ENCODE data around the gene RDH13.
"Not testable (repeated sequence)": the region's sequence is repeated elsewhere in the genome, so short reads cannot be mapped to it uniquely, and the experiment has no call there.

Gene RDH13

GRCh38 chr19:55047951-55048350 lies 15.0 kb downstream of the RDH13 start:
- Mint-ChIP-seq H3K9me3 (no peaks in the 10 kb centered on the region), H3K27me3 (no peaks in the 10 kb centered on the region)

GRCh38 chr19:55046975-55047622 lies 15.8 kb downstream of the RDH13 start:
- Mint-ChIP-seq H3K36me3 (ENCODE audit: low read depth) (peaks cover 43% of the 10 kb centered on the region), H3K4me3 (no peak overlapping the region)

More at GRCh38 chr19:55047951-55048350, 15.0 kb downstream of the RDH13 start:
- H3K27ac Mint-ChIP-seq: no peak overlapping the region
- H3K4me3 Mint-ChIP-seq: no peak overlapping the region
- H3K36me3 Mint-ChIP-seq (ENCODE audit: low read depth): peaks cover 40% of the 10 kb centered on the region
- H3K4me1 Mint-ChIP-seq (ENCODE audit: low read depth): peaks cover 1% of the 10 kb centered on the region

GRCh38 chr19:55044771-55045716 lies 17.9 kb downstream of the RDH13 start:
- no peak overlapping the region for H3K27ac Mint-ChIP-seq
- H3K4me1 Mint-ChIP-seq (ENCODE audit: low read depth): peaks cover 20% of the 10 kb centered on the region

More at GRCh38 chr19:55046975-55047622, 15.8 kb downstream of the RDH13 start:
- Mint-ChIP-seq H3K27ac (no peak overlapping the region), H3K9me3 (no peaks in the 10 kb centered on the region), H3K4me1 (ENCODE audit: low read depth) (peaks cover 10% of the 10 kb centered on the region), H3K27me3 (no peaks in the 10 kb centered on the region)

GRCh38 chr19:55044286-55044685 lies 18.7 kb downstream of the RDH13 start:
- Mint-ChIP-seq H3K36me3 (ENCODE audit: low read depth) (peaks cover 38% of the 10 kb centered on the region), H3K27ac (no peak overlapping the region), H3K4me3 (no peak overlapping the region), H3K27me3 (no peaks in the 10 kb centered on the region), H3K9me3 (no peaks in the 10 kb centered on the region), H3K4me1 (ENCODE audit: low read depth) (peaks cover 20% of the 10 kb centered on the region)

More at GRCh38 chr19:55044771-55045716, 17.9 kb downstream of the RDH13 start:
- Mint-ChIP-seq H3K9me3 (no peaks in the 10 kb centered on the region), H3K36me3 (ENCODE audit: low read depth) (peaks cover 38% of the 10 kb centered on the region), H3K27me3 (no peaks in the 10 kb centered on the region), H3K4me3 (no peak overlapping the region)

GRCh38 chr19:55042688-55043087 lies 20.3 kb downstream of the RDH13 start:
- peak overlapping the region; percentile 85 for H3K27ac Mint-ChIP-seq

GRCh38 chr19:55042344-55042678 lies 20.6 kb downstream of the RDH13 start:
- H3K4me3 Mint-ChIP-seq: peak overlapping the region; percentile 69
- no peaks in the 10 kb centered on the region for H3K9me3 Mint-ChIP-seq
- H3K27me3 Mint-ChIP-seq: no peaks in the 10 kb centered on the region
- peaks cover 26% of the 10 kb centered on the region for H3K36me3 Mint-ChIP-seq (ENCODE audit: low read depth)
- H3K4me1 Mint-ChIP-seq (ENCODE audit: low read depth): peaks cover 20% of the 10 kb centered on the region
- H3K27ac Mint-ChIP-seq: peak overlapping the region; percentile 85

More at GRCh38 chr19:55042688-55043087, 20.3 kb downstream of the RDH13 start:
- no peaks in the 10 kb centered on the region for H3K9me3 Mint-ChIP-seq
- H3K36me3 Mint-ChIP-seq (ENCODE audit: low read depth): peaks cover 26% of the 10 kb centered on the region
- H3K27me3 Mint-ChIP-seq: no peaks in the 10 kb centered on the region
- peak overlapping the region; percentile 69 for H3K4me3 Mint-ChIP-seq
- H3K4me1 Mint-ChIP-seq (ENCODE audit: low read depth): peaks cover 20% of the 10 kb centered on the region

GRCh38 chr19:55041627-55042343 lies 21.2 kb downstream of the RDH13 start:
- peaks cover 20% of the 10 kb centered on the region for H3K4me1 Mint-ChIP-seq (ENCODE audit: low read depth)
- H3K27ac Mint-ChIP-seq: peak overlapping the region; percentile 85
- H3K27me3 Mint-ChIP-seq: no peaks in the 10 kb centered on the region
- peaks cover 26% of the 10 kb centered on the region for H3K36me3 Mint-ChIP-seq (ENCODE audit: low read depth)
- H3K4me3 Mint-ChIP-seq: peak overlapping the region; percentile 69
- no peaks in the 10 kb centered on the region for H3K9me3 Mint-ChIP-seq

GRCh38 chr19:55041244-55041626 lies 21.7 kb downstream of the RDH13 start:
- H3K27ac Mint-ChIP-seq: peak overlapping the region; percentile 85
- H3K36me3 Mint-ChIP-seq (ENCODE audit: low read depth): peaks cover 26% of the 10 kb centered on the region
- no peaks in the 10 kb centered on the region for H3K9me3 Mint-ChIP-seq
- no peak overlapping the region for H3K4me3 Mint-ChIP-seq
- peaks cover 20% of the 10 kb centered on the region for H3K4me1 Mint-ChIP-seq (ENCODE audit: low read depth)
- H3K27me3 Mint-ChIP-seq: no peaks in the 10 kb centered on the region

- H3K9me3 Mint-ChIP-seq, H3K27ac Mint-ChIP-seq, H3K4me3 Mint-ChIP-seq, H3K27me3 Mint-ChIP-seq: not testable (repeated sequence)
- Mint-ChIP-seq H3K4me1 (ENCODE audit: low read depth) (peaks cover 20% of the 10 kb centered on the region), H3K36me3 (ENCODE audit: low read depth) (peaks cover 26% of the 10 kb centered on the region)
These were observed 22.3 kb downstream of the RDH13 start for GRCh38 chr19:55040654-55041053.

GRCh38 chr19:55037603-55038002 lies 25.3 kb downstream of the RDH13 start:
- not testable (repeated sequence) for H3K4me3 Mint-ChIP-seq; H3K27me3 Mint-ChIP-seq; H3K27ac Mint-ChIP-seq; H3K9me3 Mint-ChIP-seq; H3K36me3 Mint-ChIP-seq (ENCODE audit: low read depth)
- peaks cover 15% of the 10 kb centered on the region for H3K4me1 Mint-ChIP-seq (ENCODE audit: low read depth)

GRCh38 chr19:55036058-55036457 lies 26.9 kb downstream of the RDH13 start:
- Mint-ChIP-seq H3K27ac (no peak overlapping the region), H3K36me3 (ENCODE audit: low read depth) (no peaks in the 10 kb centered on the region), H3K4me3 (no peak overlapping the region), H3K27me3 (no peaks in the 10 kb centered on the region), H3K9me3 (no peaks in the 10 kb centered on the region), H3K4me1 (ENCODE audit: low read depth) (peaks cover under 1% of the 10 kb centered on the region)

- H3K36me3 Mint-ChIP-seq (ENCODE audit: low read depth): no peaks in the 10 kb centered on the region
- no peak overlapping the region for H3K4me3 Mint-ChIP-seq
- H3K4me1 Mint-ChIP-seq (ENCODE audit: low read depth): no peaks in the 10 kb centered on the region
- no peaks in the 10 kb centered on the region for H3K27me3 Mint-ChIP-seq
- no peak overlapping the region for H3K27ac Mint-ChIP-seq
- H3K9me3 Mint-ChIP-seq: no peaks in the 10 kb centered on the region
These were observed 28.2 kb downstream of the RDH13 start for GRCh38 chr19:55034751-55035150.

- not testable (repeated sequence) for H3K4me3 Mint-ChIP-seq; H3K36me3 Mint-ChIP-seq (ENCODE audit: low read depth); H3K4me1 Mint-ChIP-seq (ENCODE audit: low read depth); H3K27me3 Mint-ChIP-seq; H3K9me3 Mint-ChIP-seq; H3K27ac Mint-ChIP-seq
These were observed 29.8 kb downstream of the RDH13 start for GRCh38 chr19:55032976-55033643.

GRCh38 chr19:55032170-55032800 lies 30.7 kb downstream of the RDH13 start:
- H3K27me3 Mint-ChIP-seq: no peaks in the 10 kb centered on the region
- H3K4me3 Mint-ChIP-seq: no peak overlapping the region
- no peaks in the 10 kb centered on the region for H3K36me3 Mint-ChIP-seq (ENCODE audit: low read depth)
- H3K9me3 Mint-ChIP-seq: no peaks in the 10 kb centered on the region
- no peak overlapping the region for H3K27ac Mint-ChIP-seq
- H3K4me1 Mint-ChIP-seq (ENCODE audit: low read depth): peaks cover 4% of the 10 kb centered on the region
